Colonic mucosa (tissue), 4 donors: ENCODE results near the gene SUFU. TPM values are rescaled to one million over a fixed set of nuclear protein-coding genes. Genes with fewer than 3 reads are reported as not detected.
"Not testable (repeated sequence)": the region's sequence is repeated elsewhere in the genome, so short reads cannot be mapped to it uniquely, and the experiment has no call there.

Source experiments
- DNase-seq: peaks from one replicate; pipeline ENCODE4 v3.0.0-alpha.2; 2020
- H3K27ac ChIP-seq: fragments of 200-600 bp; one replicate; pipeline ENCODE4 v1.8.0; 2021
- H3K27me3 ChIP-seq: fragments of 200-600 bp; one replicate; pipeline ENCODE4 v1.8.0; 2021
- H3K36me3 ChIP-seq: fragments of 200-600 bp; one replicate; pipeline ENCODE4 v1.8.0; 2021
- H3K4me1 ChIP-seq: fragments of 200-600 bp; one replicate; pipeline ENCODE4 v1.8.0; 2021; ENCODE audit warnings: mild to moderate bottlenecking
- H3K4me3 ChIP-seq: fragments of 200-600 bp; one replicate; pipeline ENCODE4 v1.8.0; 2021
- H3K9ac ChIP-seq, 2 donors: one replicate each; pipeline ENCODE4 v1.7.0; 2013; ENCODE audit warnings: control low read depth in 2 of 2, low read depth in 2 of 2, low read length in 2 of 2
- H3K9me3 ChIP-seq: fragments of 200-600 bp; one replicate; pipeline ENCODE4 v1.8.0; 2021
- intact Hi-C: fragments of 100-400 bp; cut with DNase I; formaldehyde crosslinking; loops from one replicate; pipeline ENCODE4 v1.14.1; 2022
- total RNA-seq, 2 donors: library from RNA; stranded (reverse); fragmentation: NEBNext Ultra II Directional in 1 of 2; extraction: Animal tissue kit (Norgen Biotek cat#: 25700) in 1 of 2; gene quantifications; one replicate each; pipeline ENCODE4 v1.2.1, GENCODE V29; 2021
- TF ChIP-seq, protein P1 (sequence below): fragments of 200-600 bp; IDR thresholded peaks from one replicate; pipeline ENCODE4 v1.8.0; 2022; ENCODE audit warnings: antibody characterized with exemption, mild to moderate bottlenecking
- donor health status: healthy.
- donor health status: DM: no; HTN: no; CAD: no.
- donor health status: DM: no; HTN: no; CAD: no.

The SUFU gene
- total RNA-seq, 2 donors from 2014 or later: 7.6 to 8.6 TPM

DNA sequence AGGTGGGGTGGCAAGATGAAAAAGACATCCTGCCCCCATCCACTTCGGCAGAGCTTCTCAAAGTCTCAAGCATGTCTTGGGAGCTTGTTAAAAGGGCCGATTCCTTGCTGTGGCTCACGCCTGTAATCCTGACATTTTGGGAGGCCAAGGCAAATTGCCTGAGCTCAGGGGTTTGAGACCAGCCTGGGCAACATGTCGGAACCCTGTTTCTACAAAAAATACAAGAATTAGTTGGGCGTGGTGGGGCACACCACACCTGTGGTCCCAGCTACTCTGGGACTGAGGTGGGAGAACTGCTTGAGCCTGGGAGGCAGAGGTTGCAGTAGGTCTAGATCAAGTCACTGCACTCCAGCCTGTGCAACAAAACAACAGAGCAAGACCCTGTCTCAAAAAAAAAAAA, 155.0 kb downstream of the SUFU start:
- no peak for DNase-seq
- no peaks in the 10 kb centered on the region for H3K27me3 ChIP-seq
- intact Hi-C loops: no loop called here
- peak overlapping the region in 1 of 2 donors; percentile 55 for H3K9ac ChIP-seq
- H3K4me1 ChIP-seq: peaks cover 20% of the 10 kb centered on the region
- H3K9me3 ChIP-seq: no peaks in the 10 kb centered on the region
- peaks cover 15% of the 10 kb centered on the region for H3K36me3 ChIP-seq
- no peak overlapping the region for H3K4me3 ChIP-seq
- H3K27ac ChIP-seq: peak overlapping the region; percentile 74
- TF ChIP-seq, protein P1, sequence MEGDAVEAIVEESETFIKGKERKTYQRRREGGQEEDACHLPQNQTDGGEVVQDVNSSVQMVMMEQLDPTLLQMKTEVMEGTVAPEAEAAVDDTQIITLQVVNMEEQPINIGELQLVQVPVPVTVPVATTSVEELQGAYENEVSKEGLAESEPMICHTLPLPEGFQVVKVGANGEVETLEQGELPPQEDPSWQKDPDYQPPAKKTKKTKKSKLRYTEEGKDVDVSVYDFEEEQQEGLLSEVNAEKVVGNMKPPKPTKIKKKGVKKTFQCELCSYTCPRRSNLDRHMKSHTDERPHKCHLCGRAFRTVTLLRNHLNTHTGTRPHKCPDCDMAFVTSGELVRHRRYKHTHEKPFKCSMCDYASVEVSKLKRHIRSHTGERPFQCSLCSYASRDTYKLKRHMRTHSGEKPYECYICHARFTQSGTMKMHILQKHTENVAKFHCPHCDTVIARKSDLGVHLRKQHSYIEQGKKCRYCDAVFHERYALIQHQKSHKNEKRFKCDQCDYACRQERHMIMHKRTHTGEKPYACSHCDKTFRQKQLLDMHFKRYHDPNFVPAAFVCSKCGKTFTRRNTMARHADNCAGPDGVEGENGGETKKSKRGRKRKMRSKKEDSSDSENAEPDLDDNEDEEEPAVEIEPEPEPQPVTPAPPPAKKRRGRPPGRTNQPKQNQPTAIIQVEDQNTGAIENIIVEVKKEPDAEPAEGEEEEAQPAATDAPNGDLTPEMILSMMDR: no peak

DNA sequence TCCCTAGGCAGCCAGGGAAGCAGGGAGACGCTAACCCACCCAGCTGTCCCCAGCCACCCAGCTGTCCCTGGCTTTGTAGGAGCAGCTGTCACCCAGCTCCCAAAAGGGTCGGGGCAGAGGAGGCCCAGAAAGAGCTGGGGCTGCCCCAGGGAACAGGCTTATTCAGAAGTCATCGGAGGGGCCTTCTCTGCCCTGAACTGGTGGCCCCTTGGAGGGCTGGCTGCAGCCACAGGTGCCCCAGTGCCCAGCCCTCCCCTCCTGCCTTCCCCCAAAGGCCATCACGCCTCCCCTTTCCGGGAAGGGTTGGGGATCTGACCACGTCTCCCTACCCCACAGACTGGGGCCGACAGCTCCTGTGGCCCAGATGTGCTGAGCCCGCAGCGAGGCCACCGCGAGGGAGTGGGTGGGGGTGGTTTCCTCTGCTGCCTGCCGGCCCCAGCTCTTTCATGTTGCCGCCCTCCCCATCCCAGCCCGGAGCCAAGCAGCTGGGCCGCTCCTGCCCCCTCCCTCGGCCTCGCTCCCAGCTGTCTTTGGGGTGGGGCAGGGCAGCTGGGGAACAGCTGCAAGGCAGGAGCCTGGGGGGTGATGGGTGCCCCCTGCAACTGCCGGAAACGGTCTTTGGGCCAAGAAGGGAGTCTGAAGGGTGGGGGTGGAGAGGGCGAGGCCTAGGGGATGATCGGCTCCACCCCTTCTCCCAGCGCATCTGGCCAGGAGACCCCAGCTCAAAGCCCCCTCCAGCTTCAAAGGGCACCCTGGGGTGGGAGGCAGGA, 157.3 kb downstream of the SUFU start:
- H3K27ac ChIP-seq: peak overlapping the region; percentile 63

DNA sequence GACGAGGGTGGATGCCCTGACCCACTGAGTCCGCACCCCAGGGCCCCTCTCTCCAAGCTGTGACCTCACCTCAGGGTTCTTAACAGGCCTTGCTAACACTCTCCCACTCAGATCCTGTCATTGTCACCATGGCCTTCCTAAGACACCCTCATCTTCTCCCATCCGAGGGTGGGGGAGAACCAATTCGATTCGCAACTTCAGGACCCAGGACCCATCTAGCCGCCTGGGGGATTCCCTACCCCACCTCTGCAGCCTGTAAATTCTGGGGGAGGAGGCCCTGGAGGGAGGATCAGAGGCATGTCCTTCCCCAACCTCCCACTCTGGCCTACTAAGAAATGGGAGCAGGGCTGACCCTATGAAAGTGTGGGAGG, 157.9 kb downstream of the SUFU start:
- DNase-seq: no peak
- Histone ChIP-seq H3K27me3 (no peaks in the 10 kb centered on the region), H3K4me1 (peaks cover 19% of the 10 kb centered on the region), H3K36me3 (peaks cover 4% of the 10 kb centered on the region), H3K27ac (peak overlapping the region; percentile 63), H3K9me3 (no peaks in the 10 kb centered on the region), H3K9ac (no peak overlapping the region), H3K4me3 (no peak overlapping the region)
- intact Hi-C loops: no loop called here
- TF ChIP-seq, protein P1: no peak

More for the DNA sequence above, 157.3 kb downstream of the SUFU start:
- Histone ChIP-seq H3K4me3 (no peak overlapping the region), H3K9ac (peak overlapping the region; percentile 18 to 44), H3K9me3 (no peaks in the 10 kb centered on the region), H3K36me3 (peaks cover 10% of the 10 kb centered on the region), H3K4me1 (peaks cover 20% of the 10 kb centered on the region), H3K27me3 (no peaks in the 10 kb centered on the region)
- DNase-seq: peak; percentile 78
- TF ChIP-seq, protein P1: no peak
- intact Hi-C loops: no loop called here

DNA sequence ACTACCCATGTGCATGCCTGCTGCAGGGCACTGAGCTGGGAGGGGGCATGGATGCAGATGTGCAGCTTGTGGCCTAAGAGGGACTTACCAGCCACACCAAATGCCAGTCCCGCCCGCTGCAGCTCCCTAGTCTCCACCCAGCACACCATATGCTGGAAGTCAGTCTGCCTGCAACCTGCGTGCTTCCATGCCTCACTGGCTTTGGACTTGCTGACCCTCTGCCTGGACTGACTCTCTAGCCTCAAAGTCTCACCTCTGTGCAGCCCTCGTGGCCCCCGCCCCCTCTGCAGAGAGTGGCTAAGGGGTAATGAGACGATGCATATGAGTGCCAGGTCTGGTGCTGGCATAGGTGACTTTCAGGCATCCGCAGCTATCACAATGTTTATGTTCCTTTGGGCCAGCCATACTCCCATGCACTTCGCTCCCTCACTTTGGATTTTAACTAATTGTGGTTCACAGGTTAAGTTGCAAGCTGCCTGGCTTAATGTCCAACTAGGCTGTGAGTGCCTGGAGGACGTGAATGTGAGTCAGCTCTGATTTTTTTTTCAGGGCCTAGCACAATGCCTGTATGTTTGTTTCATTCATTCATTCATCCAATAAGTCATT, 162.2 kb downstream of the SUFU start:
- DNase-seq: no peak
- Histone ChIP-seq H3K9me3 (no peaks in the 10 kb centered on the region), H3K4me1 (peaks cover 1% of the 10 kb centered on the region), H3K4me3 (no peak overlapping the region), H3K36me3 (no peaks in the 10 kb centered on the region), H3K9ac (no peak overlapping the region), H3K27me3 (no peaks in the 10 kb centered on the region), H3K27ac (no peak overlapping the region)
- TF ChIP-seq, protein P1: no peak
- intact Hi-C loops: no loop called here

DNA sequence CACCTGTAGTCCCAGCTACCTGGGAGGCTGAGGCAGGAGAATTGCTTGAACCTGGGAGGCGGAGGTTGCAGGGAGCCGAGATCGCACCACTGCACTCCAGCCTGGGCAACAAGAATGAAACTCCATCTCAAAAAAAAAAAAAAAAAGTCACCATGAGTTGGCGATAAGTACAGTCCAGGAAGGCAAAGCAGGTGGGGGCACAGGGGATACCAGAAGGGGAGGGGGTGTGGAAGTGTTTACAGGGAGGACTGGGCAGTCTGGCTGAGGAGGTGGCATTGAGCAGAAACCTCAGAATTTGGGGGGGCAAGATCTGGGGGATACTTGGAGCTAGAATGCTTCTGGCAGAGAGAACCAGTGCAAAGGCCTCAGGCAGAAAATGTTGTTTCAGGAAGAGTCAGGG, 163.6 kb downstream of the SUFU start:
- H3K27ac ChIP-seq, H3K9me3 ChIP-seq, H3K9ac ChIP-seq, H3K36me3 ChIP-seq, DNase-seq, H3K4me3 ChIP-seq, H3K4me1 ChIP-seq, intact Hi-C loops, H3K27me3 ChIP-seq: not testable (repeated sequence)
